HS-5 (cell line): Measurements from ENCODE around the gene DNAJC8.
A peak's percentile ranks its signal among the peaks of the same experiment; 100 is the strongest.

ENCODE experiments used
- DNase-seq: peaks from one replicate; pipeline ENCODE4 v3.0.0-alpha.2; 2012; ENCODE audit warnings: low read depth

DNAJC8 gene, protein sequence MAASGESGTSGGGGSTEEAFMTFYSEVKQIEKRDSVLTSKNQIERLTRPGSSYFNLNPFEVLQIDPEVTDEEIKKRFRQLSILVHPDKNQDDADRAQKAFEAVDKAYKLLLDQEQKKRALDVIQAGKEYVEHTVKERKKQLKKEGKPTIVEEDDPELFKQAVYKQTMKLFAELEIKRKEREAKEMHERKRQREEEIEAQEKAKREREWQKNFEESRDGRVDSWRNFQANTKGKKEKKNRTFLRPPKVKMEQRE

DNA sequence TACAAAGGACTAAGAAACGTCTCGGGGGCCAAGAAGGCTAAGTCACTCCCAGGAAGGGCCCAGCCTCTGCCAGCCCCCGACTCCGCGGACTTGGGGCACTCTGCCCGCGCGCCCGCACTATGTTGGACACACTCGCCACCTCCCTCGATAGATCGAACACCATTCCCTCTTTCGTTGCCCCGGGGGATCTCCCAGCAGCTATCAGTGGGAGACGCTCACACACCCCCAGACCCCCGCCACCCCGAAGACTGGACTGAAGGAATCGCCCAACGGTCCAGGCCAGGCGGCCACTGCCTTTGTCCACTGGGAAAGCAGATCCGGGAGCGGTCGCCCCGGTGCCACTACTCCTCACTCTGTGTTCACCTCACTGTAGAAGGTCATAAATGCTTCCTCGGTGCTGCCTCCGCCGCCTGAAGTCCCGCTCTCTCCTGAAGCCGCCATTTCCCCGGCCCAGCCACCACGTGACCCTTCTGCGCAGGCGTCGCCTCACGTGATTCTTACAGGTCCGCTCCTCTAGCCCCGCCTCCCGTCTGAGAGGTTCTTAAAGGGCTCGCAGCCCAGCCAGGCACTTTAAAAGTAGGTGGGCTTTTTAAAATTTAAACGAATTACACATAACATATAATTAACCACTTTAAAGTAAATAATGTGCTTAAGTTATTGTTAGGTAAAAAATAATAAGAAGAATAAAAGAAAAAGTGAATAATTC is at the start of gene DNAJC8:
Gene DNAJC8 (minus strand): TSS at position 472 of the 706 bp plus-strand sequence. CDS start 31 bp downstream, at position 441.
- no peak for DNase-seq

DNA sequence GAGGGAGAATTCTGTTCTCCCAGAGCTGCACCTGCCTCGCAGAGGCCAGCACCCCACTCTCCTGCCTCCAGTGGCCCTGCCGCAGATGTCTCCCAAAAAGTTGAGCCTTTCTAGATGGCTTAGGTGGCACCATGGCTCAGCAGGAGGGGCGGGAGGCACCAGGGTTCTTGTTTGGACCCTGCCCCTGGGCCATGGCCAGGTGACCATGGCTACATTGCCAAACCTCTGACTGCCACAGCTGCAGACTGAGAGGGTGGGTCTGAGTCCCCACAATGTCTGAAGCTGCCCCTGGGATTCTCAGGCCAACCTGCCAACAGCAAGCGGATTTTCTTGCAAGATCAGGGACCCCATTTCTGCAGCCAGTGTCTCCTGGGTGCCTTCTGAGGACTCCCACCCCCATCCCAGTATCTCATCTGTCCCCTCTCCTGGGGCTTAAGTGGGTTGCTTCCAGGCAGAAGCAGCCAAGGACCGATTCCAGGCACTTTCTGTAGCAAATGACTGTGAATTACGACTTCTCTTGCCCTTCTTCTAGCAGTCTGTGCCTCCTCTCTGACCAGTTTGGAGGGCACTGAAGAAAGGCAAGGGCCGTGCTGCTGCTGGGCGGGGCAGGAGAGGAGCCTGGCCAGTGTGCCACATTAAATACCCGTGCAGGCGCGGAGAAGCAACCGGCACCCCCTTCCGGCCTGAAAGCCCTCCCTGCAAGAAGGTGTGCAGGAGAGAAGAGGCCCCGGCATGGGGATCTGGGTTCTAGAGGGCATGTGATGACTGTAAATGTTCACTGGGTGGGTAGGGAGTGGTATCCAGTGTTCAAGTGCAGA is 49.0 kb upstream of the DNAJC8 start:
- no peak for DNase-seq

- DNase-seq = no peak
These were observed 48.1 kb upstream of the DNAJC8 start for GRCh38 chr1:28280977-28281381.

DNA sequence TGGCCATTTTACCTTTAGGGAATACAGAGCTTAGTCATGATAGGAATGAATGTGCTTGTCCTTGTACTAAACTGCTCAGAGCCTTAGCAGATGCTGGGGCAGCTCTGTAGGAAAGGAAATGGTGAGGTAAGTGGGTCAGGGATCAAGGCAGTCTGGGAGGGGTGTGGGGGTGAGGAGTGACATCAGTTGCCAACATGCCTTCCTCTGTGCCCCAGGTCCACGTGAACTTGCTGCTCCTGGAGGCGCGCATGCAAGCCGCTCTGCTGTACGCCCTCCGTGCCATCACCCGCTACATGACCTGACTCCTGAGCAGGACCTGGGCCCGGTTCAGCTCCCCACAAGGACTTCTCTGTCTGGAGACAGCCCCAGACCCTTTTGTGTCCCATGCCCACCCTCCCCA is 47.7 kb upstream of the DNAJC8 start:
- no peak for DNase-seq

DNA sequence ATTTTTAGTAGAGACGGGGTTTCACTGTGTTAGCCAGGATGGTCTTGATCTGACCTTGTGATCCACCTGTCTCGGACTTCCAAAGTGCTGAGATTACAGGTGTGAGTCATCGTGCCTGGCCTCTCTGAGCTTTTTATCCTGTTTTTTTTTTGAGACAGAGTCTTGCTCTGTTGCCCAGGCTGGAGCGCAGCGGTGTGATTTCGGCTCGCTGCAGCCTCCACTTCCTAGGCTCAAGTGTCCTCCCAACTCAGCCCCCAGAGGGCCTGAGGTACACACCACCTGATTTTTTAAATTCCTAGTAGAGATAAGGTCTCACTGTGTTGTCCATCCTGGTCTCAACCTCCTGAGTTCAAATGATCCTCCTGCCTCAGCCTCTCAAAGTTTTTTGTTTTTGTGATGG is 46.9 kb upstream of the DNAJC8 start:
- DNase-seq = no peak

GRCh38 chr1:28278763-28279162 is 45.9 kb upstream of the DNAJC8 start:
- no peak for DNase-seq

GRCh38 chr1:28273216-28273860 is 40.5 kb upstream of the DNAJC8 start:
- DNase-seq = no peak

- DNase-seq = no peak
These were observed 39.5 kb upstream of the DNAJC8 start for GRCh38 chr1:28272215-28272852.

GRCh38 chr1:28269529-28269928 is 36.7 kb upstream of the DNAJC8 start:
- DNase-seq = no peak

- DNase-seq = no peak
These were observed 34.8 kb upstream of the DNAJC8 start for GRCh38 chr1:28267633-28268032.

- no peak for DNase-seq
These were observed 34.1 kb upstream of the DNAJC8 start for GRCh38 chr1:28266920-28267322.

GRCh38 chr1:28265577-28265976 is 32.7 kb upstream of the DNAJC8 start:
- DNase-seq = no peak

DNA sequence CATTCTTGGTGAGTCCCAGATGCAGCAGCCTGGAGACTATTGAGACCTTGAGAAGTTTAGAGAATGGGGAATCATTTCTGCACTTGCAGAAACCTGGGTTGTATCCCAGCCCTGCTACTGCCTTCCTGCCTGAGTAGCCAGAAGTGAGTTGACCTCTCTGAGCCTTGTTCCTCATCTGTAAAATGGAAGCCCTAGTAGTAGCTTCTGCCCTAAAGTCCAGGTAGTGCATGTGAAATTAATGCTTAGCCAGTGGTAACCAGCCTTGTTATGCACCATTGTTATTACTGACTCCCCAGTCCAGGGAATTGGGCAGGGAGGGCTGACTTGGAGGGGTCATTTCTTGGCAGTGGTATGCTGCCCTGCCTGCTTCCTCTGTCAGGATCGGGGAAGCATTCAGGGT is 32.1 kb upstream of the DNAJC8 start:
- no peak for DNase-seq

DNA sequence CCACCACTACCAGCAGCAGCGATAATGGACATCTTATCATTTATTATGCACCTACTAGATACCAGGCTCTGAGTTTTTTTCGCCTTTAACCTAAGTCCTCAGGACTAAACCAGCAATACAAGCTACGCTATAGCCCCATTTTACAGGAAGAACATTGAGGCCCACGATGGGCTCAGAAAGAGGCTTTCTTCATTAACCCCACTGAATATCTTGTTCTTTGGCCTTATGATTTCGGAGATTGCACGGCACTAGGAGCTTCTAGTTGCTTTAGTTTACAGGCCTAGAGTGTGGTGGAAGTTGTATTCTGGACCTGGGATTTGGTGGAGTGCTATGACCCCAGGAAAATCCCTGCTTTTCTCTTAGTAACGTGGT is 28.0 kb upstream of the DNAJC8 start:
- no peak for DNase-seq

DNA sequence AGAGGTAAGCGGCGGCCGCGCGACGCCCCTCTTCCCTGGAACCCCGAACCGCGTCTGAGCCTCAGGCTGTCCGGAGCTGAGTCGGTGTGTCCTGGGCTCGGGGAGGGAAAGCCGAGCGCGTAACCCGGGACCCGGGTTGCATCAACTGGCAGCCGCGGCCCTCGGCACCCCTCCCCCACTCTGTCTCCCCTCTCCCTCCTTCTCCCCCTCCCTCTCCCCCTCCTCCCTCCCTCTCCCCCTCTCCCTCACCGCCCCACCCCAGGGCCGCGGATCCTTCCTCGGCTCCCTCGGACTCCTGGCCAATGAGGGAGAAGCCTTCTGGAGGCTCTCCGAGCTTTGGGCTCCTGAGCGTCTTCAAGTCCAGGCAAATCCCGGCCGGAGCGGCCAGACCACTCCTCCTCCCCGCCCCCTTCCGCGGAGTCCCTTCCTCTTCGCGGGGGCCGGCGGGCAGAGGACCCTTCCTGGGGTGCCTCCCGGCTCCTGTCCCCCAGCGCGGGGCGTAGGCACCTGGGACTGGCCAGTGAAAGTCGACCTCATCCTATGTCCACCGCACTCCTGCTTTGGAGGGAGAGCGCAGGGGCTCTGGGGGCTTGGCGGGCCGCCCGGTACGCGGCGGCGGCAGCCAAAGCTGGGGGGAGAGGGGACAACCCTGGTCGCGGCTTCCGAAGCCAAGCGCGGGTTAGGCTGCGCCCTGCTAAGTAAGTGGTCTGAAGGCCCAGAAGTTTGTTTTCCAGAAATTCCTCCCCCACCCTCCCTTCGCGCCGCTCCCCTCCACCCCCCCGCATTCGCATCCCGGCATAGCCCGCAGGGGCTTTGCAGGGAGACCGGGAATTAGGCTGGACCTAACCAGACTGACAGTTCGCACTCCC is 27.3 kb upstream of the DNAJC8 start:
- DNase-seq = no peak

- peak; percentile 99 for DNase-seq
These were observed 26.6 kb upstream of the DNAJC8 start, which contains the start of gene SESN2 for GRCh38 chr1:28259252-28259933. TSS of gene SESN2 (plus strand) at chr1:28259518. CDS start at chr1:28259848, 330 bp downstream.

- DNase-seq = no peak
These were observed 25.9 kb upstream of the DNAJC8 start for GRCh38 chr1:28258628-28259251.

- no peak for DNase-seq
These were observed 24.9 kb upstream of the DNAJC8 start for GRCh38 chr1:28257736-28258135.

- DNase-seq = no peak
These were observed 23.5 kb upstream of the DNAJC8 start for GRCh38 chr1:28256197-28256827.
